ENCODE data around the gene ABAT.

- TF ChIP-seq CTCF (IDR thresholded peaks at IDR 0.05; ENCODE audit: insufficient read depth, low read depth, low read length) (no peak), EZH2 (IDR thresholded peaks at IDR 0.05; ENCODE audit: insufficient read depth, low read length) (no peak)
These were observed 44.0 kb upstream of the ABAT start for GRCh38 chr16:8630255-8630953.
